Natural killer cell (primary cell): Measurements from ENCODE around the gene POU6F2. TPM values are rescaled to one million over a fixed set of nuclear protein-coding genes. Genes with fewer than 3 reads are reported as not detected.

Source experiments
- ATAC-seq, 3 donors: fragments of 150-1000 bp in 2 of 3; fragments of 200-7000 bp in 1 of 3; cut with Tn5 transposase; 1 replicate in 1 of 3; 2 replicates in 2 of 3; pipeline ENCODE4 v1.10.0; 2021; ENCODE audit warnings: mild to moderate bottlenecking in 2 of 3, moderate library complexity in 2 of 3
- DNase-seq, 2 donors: peaks; one replicate each; pipeline versions ENCODE4 v3.0.0 to v3.0.0-alpha.2; 2013 to 2021; ENCODE audit warnings: mixed read lengths in 1 of 2
- H3K27ac ChIP-seq: one replicate; pipeline ENCODE4 v1.5.1; 2013; ENCODE audit warnings: mild to moderate bottlenecking, low read length
- H3K27me3 ChIP-seq: one replicate; pipeline ENCODE4 v1.6.1; 2013; ENCODE audit warnings: low read length; ENCODE audit not compliant: control insufficient read depth, insufficient read depth
- H3K36me3 ChIP-seq: one replicate; pipeline ENCODE4 v1.6.1; 2013; ENCODE audit warnings: low read length; ENCODE audit not compliant: control insufficient read depth, insufficient read depth
- H3K4me1 ChIP-seq: one replicate; pipeline ENCODE4 v1.6.1; 2013; ENCODE audit warnings: low read length; ENCODE audit not compliant: control insufficient read depth, insufficient read depth
- H3K4me3 ChIP-seq: one replicate; pipeline ENCODE4 v1.5.1; 2013; ENCODE audit warnings: low read length
- H3K9me3 ChIP-seq: one replicate; pipeline ENCODE4 v1.6.1; 2013; ENCODE audit warnings: low read length; ENCODE audit not compliant: control insufficient read depth, insufficient read depth
- H3K27ac Mint-ChIP-seq, 2 donors: one replicate each; pipeline ENCODE4 v1.8.0; 2022; ENCODE audit warnings: mild to moderate bottlenecking in 2 of 2, mixed read lengths in 2 of 2, moderate library complexity in 1 of 2
- H3K27me3 Mint-ChIP-seq, 2 donors: one replicate each; pipeline ENCODE4 v1.8.0; 2022; ENCODE audit warnings: low read depth in 2 of 2, mixed read lengths in 2 of 2
- H3K36me3 Mint-ChIP-seq: one replicate; pipeline ENCODE4 v1.8.0; 2022; ENCODE audit warnings: mixed read lengths
- H3K4me1 Mint-ChIP-seq, 2 donors: one replicate each; pipeline ENCODE4 v1.8.0; 2022; ENCODE audit warnings: mixed read lengths in 2 of 2
- H3K4me3 Mint-ChIP-seq: one replicate; pipeline ENCODE4 v1.8.0; 2022; ENCODE audit warnings: mild to moderate bottlenecking, moderate library complexity, mixed read lengths
- H3K9me3 Mint-ChIP-seq, 2 donors: one replicate each; pipeline ENCODE4 v1.8.0; 2022; ENCODE audit warnings: mixed read lengths in 2 of 2
- WGBS: methylation state at CpG from one replicate; pipeline ENCODE4 v1.1.7; 2013; ENCODE audit warnings: missing lambda C conversion rate; ENCODE audit not compliant: insufficient coverage; 5-methylcytosine and 5-hydroxymethylcytosine counted together
- intact Hi-C: fragments of 100-400 bp; cut with micrococcal nuclease; formaldehyde crosslinking; loops from one replicate; pipeline ENCODE4 v1.14.2; 2022
- total RNA-seq, 4 donors: library from RNA; stranded (reverse); fragments of 120-200 nt in 1 of 4; gene quantifications; one replicate each; pipeline versions ENCODE4 v1.2.3 to v1.2.4, GENCODE V29; 2013 to 2022
- TF ChIP-seq, protein P1 (sequence below): fragments of 200-600 bp; IDR thresholded peaks from one replicate; pipeline ENCODE4 v1.8.0; 2022; ENCODE audit warnings: antibody characterized with exemption

The POU6F2 gene
- total RNA-seq, 3 donors from 2014 or later (not counting 1 experiment from before 2014, with no cell fraction given), result 0.28 to 0.29 TPM; not detected in 1

DNA sequence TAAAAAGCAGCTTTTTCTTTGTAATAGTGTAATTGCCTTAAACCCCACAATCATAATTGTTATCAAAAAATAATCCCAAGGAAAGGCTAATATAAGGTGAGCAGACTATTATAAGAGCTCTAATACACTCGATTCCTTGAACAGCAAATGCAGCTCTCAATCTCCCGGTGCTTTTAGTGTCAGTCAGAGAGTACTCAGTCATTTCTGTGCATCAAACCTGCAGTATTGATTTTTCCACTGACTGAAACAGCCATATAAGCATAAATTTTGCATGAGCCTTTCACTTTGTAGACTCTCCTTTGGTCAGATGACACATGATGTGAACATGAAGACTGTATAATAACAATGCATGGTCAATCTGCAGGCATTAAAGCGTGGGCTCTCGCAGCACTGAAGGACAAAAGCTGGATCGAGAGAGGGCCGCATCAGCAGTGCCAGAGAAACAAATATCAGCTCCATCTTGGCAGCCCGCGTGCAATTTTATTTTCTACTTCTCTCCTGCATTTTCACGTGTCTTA, 272.0 kb downstream of the POU6F2 start:
- intact Hi-C loops, result no loop called here
- 92% methylated on average over 9 of the region's 9 CpGs for WGBS
- no peak for DNase-seq
- H3K4me1 Mint-ChIP-seq, result no peaks in the 10 kb centered on the region
- no peak overlapping the region for H3K27ac ChIP-seq
- TF ChIP-seq, protein P1, sequence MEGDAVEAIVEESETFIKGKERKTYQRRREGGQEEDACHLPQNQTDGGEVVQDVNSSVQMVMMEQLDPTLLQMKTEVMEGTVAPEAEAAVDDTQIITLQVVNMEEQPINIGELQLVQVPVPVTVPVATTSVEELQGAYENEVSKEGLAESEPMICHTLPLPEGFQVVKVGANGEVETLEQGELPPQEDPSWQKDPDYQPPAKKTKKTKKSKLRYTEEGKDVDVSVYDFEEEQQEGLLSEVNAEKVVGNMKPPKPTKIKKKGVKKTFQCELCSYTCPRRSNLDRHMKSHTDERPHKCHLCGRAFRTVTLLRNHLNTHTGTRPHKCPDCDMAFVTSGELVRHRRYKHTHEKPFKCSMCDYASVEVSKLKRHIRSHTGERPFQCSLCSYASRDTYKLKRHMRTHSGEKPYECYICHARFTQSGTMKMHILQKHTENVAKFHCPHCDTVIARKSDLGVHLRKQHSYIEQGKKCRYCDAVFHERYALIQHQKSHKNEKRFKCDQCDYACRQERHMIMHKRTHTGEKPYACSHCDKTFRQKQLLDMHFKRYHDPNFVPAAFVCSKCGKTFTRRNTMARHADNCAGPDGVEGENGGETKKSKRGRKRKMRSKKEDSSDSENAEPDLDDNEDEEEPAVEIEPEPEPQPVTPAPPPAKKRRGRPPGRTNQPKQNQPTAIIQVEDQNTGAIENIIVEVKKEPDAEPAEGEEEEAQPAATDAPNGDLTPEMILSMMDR, result no peak
- no peak overlapping the region for H3K4me3 ChIP-seq
- no peak for ATAC-seq
- no peaks in the 10 kb centered on the region for H3K27me3 ChIP-seq
- no peaks in the 10 kb centered on the region for H3K9me3 Mint-ChIP-seq
- H3K27ac Mint-ChIP-seq, result no peak overlapping the region
- H3K36me3 Mint-ChIP-seq, result no peaks in the 10 kb centered on the region
- H3K9me3 ChIP-seq, result no peaks in the 10 kb centered on the region
- peaks cover 6 to 17% of the 10 kb centered on the region in 2 donors for H3K27me3 Mint-ChIP-seq
- no peaks in the 10 kb centered on the region for H3K4me1 ChIP-seq
- H3K4me3 Mint-ChIP-seq, result no peak overlapping the region
- no peaks in the 10 kb centered on the region for H3K36me3 ChIP-seq

DNA sequence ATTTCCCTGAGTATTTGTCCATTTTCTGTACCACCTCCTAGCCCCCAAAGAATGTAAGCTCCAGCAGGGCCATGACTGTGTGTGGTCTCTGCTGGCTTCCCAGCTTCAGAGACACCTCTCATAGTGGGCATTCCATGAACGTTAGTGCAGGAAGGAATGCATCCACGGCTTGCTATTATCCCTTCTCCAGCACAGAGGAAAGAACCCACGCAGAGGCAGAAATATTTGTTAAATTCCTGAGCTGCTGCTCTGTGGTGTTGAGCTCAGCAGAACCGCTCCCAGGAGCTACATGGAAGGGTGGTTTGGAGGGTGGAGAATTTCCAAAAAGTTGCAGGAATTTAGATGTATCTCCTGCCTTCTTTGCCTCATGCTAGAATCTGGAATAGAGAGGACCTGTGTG, 275.2 kb downstream of the POU6F2 start:
- DNase-seq (no peak), ATAC-seq (no peak)
- Mint-ChIP-seq H3K9me3 (no peaks in the 10 kb centered on the region), H3K27me3 (peaks cover 6 to 17% of the 10 kb centered on the region in 2 donors), H3K27ac (no peak overlapping the region), H3K36me3 (no peaks in the 10 kb centered on the region), H3K4me1 (no peaks in the 10 kb centered on the region), H3K4me3 (no peak overlapping the region)
- Histone ChIP-seq H3K9me3 (no peaks in the 10 kb centered on the region), H3K4me3 (no peak overlapping the region), H3K27me3 (no peaks in the 10 kb centered on the region), H3K36me3 (no peaks in the 10 kb centered on the region), H3K27ac (no peak overlapping the region), H3K4me1 (no peaks in the 10 kb centered on the region)
- 74% methylated on average over 4 of the region's 4 CpGs for WGBS
- TF ChIP-seq, protein P1, result no peak
- intact Hi-C loops, result no loop called here

DNA sequence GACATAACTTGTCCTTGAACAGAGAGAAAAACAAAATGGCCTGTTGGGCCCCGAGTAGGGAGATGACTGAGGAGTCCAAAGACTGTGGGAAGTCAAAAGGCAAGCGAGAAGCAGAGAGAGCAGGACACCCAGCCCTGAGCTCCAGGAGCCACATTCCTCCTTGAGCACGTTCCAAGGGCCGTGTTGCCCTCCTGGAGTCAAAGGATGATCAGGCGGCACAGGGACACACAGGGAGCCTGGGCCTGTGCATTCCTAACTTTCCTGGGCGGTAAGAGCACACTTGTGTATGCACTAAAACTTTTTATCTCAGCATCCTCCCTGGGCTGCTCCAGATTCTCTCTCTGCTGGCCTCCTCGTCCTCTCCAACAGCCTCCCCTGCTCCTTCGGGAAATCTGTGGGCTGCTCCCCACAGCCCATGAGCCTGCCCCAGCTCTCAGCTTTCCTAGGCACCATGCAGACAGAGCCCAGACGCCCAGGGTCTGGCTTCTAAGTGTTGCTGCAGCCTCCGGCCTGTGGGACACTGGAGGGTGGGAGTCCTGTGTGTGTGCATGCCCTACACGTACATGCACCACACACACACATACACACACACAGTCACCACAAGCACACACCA, 281.8 kb downstream of the POU6F2 start:
- Mint-ChIP-seq H3K27me3 (no peaks in the 10 kb centered on the region), H3K36me3 (no peaks in the 10 kb centered on the region), H3K4me3 (no peak overlapping the region), H3K9me3 (no peaks in the 10 kb centered on the region), H3K4me1 (no peaks in the 10 kb centered on the region), H3K27ac (no peak overlapping the region)
- Histone ChIP-seq H3K27me3 (no peaks in the 10 kb centered on the region), H3K36me3 (no peaks in the 10 kb centered on the region), H3K27ac (no peak overlapping the region), H3K4me3 (no peak overlapping the region), H3K9me3 (no peaks in the 10 kb centered on the region), H3K4me1 (no peaks in the 10 kb centered on the region)
- DNase-seq (no peak), ATAC-seq (no peak)
- WGBS, result 94% methylated on average over 11 of the region's 11 CpGs
- intact Hi-C loops, result no loop called here
- TF ChIP-seq, protein P1, result no peak
